Measurements from ENCODE around the gene ATP1B4.
"Not testable (repeated sequence)": the region's sequence is repeated elsewhere in the genome, so short reads cannot be mapped to it uniquely, and the experiment has no call there.

DNA sequence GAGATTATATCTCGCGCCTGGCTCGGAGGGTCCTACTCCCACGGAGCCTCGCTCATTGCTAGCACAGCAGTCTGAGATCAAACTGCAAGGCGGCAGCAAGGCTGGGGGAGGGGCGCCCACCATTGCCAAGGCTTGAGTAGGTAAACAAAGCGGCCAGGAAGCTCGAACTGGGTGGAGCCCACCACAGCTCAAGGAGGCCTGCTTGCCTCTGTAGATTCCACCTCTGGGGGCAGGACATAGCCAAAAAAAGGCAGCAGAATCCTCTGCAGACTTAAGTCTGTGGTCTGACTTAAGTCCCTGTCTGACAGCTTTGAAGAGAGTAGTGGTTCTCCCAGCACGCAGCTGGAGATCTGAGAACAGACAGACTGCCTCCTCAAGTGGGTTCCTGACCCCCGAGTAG is 17.3 kb upstream of the ATP1B4 start:
- TF ChIP-seq, protein P1, sequence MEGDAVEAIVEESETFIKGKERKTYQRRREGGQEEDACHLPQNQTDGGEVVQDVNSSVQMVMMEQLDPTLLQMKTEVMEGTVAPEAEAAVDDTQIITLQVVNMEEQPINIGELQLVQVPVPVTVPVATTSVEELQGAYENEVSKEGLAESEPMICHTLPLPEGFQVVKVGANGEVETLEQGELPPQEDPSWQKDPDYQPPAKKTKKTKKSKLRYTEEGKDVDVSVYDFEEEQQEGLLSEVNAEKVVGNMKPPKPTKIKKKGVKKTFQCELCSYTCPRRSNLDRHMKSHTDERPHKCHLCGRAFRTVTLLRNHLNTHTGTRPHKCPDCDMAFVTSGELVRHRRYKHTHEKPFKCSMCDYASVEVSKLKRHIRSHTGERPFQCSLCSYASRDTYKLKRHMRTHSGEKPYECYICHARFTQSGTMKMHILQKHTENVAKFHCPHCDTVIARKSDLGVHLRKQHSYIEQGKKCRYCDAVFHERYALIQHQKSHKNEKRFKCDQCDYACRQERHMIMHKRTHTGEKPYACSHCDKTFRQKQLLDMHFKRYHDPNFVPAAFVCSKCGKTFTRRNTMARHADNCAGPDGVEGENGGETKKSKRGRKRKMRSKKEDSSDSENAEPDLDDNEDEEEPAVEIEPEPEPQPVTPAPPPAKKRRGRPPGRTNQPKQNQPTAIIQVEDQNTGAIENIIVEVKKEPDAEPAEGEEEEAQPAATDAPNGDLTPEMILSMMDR (IDR thresholded peaks at IDR 0.05; ENCODE audit: low read length) = not testable (repeated sequence)
- TF ChIP-seq EZH2 (IDR thresholded peaks at IDR 0.05; ENCODE audit: borderline replicate concordance, low read length) = not testable (repeated sequence)
